T-helper 1 cell (primary cell): Measurements from ENCODE around the gene YIF1A.
"Not testable (repeated sequence)": the region's sequence is repeated elsewhere in the genome, so short reads cannot be mapped to it uniquely, and the experiment has no call there.

Experiments used
- DNase-seq, 5 donors: peaks; one replicate each; pipeline ENCODE4 v3.0.0-alpha.2; 2012 to 2020

Gene YIF1A

GRCh38 chr11:66326261-66327111 lies 37.5 kb upstream of the YIF1A start:
- peak in 1 of 5 donors; percentile 63 for DNase-seq

GRCh38 chr11:66325263-66325671 lies 36.3 kb upstream of the YIF1A start:
- DNase-seq, result no peak

GRCh38 chr11:66324664-66325063 lies 35.7 kb upstream of the YIF1A start:
- DNase-seq, result no peak

DNA sequence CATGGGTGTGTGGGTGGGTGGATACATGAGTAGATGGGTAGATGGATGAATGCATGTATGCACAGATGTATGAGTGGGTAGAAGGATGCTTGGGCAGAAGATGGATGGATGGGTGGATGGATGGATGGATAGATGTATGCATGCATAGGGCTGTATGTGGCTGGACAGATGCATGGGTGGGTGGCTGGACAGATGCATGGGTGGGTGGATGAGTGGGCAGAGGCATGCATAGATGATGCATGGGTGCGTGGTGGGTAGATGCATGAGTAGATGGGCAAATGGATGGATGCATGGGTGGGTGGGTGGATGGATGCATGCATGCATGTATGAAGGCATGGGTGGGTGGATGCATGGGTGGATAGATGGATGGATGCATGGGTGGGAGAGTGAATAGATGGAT lies 34.7 kb upstream of the YIF1A start:
- DNase-seq, result no peak

GRCh38 chr11:66322732-66323427 lies 33.9 kb upstream of the YIF1A start:
- DNase-seq, result no peak

DNA sequence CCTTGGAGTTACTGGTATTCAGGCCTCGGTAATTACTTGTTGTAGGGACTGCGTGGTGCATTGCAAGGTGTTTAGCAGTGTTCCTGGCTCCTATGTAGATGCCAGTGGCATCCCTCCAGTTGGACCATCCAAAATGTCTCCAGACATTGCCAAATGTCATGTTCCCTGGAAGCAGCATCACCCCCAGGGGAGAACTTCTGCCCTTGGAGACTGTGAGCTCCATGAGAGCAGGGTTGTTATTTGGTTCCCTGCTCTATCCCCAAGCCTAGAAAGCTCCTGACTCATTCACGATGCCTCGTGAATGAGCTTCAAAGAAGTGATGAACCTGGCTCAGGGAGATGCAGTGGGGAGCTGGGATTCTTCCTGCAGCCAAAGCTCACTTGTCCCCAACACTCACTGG lies 32.7 kb upstream of the YIF1A start:
- DNase-seq, result no peak

- DNase-seq, result not testable (repeated sequence)
These were observed 31.8 kb upstream of the YIF1A start for GRCh38 chr11:66320748-66321147.

GRCh38 chr11:66320289-66320688 lies 31.3 kb upstream of the YIF1A start:
- DNase-seq, result not testable (repeated sequence)

GRCh38 chr11:66318600-66318970 lies 29.6 kb upstream of the YIF1A start:
- DNase-seq, result no peak

DNA sequence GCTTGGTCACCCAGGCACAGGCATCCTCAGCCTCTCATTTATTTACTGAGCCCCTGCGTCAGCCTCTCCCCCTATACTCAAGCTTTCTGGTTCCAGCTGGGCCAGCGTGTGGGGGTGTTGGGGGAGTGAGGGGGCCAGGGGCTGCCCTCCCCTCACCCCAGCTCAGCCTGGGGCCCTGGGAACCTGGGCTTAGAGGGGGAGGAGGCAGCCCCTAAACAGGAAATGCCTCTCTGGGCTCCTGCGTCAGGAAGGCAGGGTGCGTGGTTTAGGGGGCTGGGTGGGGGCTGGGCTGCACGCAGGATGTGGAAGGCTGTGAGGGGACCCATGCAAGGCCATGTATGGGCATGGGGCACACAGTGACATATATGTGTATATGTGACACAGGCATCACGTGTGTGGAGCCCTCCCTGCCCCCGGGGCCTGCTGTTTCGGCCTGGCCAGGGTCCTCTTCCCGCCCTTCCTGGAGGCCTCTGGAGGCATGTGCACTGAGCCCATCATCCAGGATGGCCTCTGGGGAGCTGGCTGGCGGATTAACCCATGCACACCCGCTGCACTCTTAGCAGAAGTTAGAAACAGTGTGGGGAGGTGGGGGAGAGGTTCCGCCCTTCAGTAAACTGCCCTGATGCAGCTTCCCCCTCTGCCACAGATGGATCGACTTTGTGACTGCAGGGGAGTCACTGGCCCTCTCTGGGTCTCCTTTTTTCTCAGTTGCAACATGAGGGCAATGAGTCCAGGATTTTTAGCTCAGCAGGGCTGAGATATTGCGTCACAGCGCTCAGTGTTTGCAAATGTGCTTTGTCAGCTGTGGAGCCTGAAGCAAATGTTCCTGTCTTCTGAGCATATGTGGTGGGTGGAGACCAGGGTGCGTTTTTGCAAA lies 29.0 kb upstream of the YIF1A start:
- peak in 2 of 5 donors; percentile 35 to 54 for DNase-seq

DNA sequence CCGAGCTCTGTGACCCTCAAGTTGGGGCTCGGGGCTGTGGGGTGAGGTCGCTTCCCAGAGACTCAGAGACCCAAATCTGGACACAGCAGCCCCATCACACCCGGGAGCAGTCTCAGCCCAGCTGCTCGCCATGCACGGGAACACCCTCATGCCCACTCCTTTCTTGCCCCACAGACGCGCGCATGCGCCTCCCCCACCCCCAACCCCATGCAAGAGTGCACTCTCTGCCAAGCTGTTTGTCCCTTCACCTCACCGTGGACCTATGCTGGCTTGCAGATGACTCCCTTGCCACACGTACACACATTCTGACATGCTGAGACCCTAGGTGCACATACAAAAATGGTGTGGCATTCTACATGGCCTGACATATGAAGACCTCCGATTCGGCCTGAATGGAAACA lies 28.4 kb upstream of the YIF1A start:
- DNase-seq, result no peak

DNA sequence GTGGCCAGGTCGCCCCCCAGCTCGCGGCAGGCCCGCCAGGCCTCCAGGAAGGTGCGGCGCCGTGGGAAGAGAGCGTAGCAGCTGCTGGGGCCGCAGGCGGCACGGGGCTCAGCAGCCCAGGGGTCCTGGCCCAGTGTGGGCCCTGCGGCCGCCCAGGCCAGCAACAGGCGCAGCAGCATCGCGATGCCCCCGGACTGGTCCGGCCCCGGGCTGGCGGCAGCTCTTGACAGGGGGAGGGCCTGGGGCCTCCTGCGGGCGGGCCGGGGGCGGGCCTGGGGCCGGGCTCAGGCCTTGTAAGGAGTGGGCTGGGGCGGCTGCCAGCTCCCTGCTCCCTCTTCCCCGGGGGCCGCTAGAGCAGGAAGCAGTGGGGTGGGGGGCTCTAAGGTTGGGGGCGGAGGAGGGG lies 27.9 kb upstream of the YIF1A start, which contains the start of gene CD248:
TSS of gene CD248 (minus strand) at position 196 of the 403 bp plus-strand sequence. CDS start at position 179, 17 bp downstream.
- DNase-seq, result no peak

DNA sequence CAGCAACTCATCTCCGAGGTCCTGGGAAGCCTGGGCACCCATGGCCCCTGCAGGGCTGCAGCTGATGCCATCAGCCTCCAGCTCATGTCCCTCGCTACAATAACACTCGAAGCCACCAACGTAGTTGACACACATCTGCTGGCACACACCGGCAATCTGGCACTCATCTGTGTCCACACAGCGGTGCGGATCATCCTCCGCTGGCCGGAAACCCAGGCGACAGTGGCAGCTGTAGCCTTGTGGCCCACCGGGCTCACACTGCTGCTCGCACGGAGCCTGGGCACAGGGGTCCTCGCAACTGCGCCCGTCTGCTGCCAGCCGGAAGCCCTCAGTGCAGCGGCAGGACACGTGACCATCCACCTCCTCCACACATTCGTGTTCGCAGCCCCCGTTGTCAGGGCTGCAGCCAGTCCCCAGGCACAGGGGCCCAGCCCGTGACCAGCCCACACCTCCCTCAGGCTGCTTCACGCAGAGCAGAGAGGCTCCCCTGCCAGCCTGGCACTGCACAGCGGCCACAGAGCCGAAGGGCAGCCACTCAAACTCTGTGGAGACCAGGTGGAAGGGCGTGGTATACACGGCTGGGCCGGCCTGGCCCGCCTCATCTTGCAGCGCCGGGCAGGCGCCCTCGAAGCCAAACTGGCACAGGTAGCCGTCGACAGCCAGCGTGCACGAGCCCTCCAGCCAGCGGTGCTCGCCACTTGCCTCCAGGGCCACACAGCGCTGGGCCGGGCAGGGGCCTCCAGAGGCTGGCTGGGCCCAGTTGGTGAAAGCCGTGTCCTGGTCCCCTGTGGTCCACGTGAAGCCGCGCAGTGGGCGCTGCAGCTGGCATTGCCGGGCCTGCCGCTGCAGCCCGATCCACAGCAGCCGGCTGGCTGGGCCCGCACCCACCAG lies 27.2 kb upstream of the YIF1A start:
- no peak for DNase-seq

GRCh38 chr11:66315498-66315885 lies 26.5 kb upstream of the YIF1A start:
- DNase-seq, result no peak

- DNase-seq, result no peak
These were observed 25.9 kb upstream of the YIF1A start for GRCh38 chr11:66314561-66315497.

DNA sequence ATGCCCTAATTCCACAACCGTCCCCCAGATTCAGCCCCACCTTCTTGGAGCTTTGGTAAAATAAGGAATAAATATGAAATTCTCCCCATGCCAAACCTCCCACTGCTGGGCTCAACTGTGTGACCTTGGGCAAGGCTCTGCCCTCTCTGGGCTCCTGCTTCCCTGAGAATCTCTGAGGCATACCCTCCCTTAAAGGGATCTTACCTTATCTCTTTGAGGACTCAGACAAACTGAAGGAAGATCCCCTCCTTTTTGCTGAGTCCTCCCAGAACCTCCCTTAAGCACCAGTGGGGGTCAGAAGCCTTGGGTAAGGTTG lies 25.2 kb upstream of the YIF1A start:
- no peak for DNase-seq

- DNase-seq, result no peak
These were observed 24.6 kb upstream of the YIF1A start for GRCh38 chr11:66313321-66314185.

DNA sequence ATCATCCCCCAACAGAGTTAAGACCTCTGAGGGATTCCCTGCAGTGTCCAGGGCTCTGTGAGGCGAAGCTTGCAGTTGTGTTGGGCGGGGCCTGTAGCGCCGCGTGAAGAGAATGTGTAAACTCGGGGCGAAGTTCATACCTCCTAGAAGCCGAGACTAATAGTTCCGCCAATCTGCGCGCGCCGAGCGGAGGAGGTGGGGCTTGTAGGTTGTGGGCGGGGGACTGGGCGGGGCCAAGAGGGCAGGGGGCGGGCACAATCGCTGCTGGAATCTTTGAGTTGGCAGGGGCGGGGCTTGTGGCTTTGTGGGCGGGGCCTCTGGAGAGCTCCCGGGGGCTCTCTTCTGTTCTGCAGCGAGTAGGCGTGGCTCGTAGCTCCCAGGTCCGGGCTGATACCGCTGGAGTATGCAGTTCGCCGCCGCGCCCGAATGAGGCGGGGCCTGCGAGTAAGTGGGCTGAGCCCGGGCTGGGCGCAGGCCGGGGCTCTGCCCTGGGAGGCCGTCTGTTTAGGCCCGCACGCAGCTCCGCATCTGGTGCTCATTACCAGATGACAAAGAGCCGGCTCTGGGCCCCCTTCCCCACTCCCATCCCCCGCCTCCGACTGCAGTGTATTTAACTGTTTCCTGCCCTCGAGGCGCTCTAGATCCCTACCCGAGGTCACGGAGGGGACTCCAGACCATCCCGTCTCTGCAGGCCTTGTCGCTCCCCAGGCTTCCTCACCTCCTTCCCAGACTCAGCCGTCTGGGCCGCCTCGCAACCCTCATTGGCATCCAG lies 23.8 kb upstream of the YIF1A start:
- peak; percentile 97 to 100 (median 98) for DNase-seq

- DNase-seq, result peak; percentile 88 to 99 (median 96)
These were observed 23.1 kb upstream of the YIF1A start for GRCh38 chr11:66311965-66312548.
